Bronchus fibroblast of lung (primary cell): ENCODE measurements around the gene NUP35. TPM values are rescaled to one million over a fixed set of nuclear protein-coding genes. Genes with fewer than 3 reads are reported as not detected.

Experiments used
- total RNA-seq: library from RNA; depleted of rRNA; stranded (reverse); fragments of >200 nt; gene quantifications from 2 replicates; pipeline ENCODE4 v1.2.3, GENCODE V29; 2015

The NUP35 gene
- total RNA-seq: 14.6 and 15.0 TPM in 2 replicates

GRCh38 chr2:183124222-183124956, at the start of gene NUP35:
NUP35 (plus strand) TSS chr2:183124443; CDS start chr2:183124458, 15 bp downstream.

GRCh38 chr2:183078464-183079138, 45.6 kb upstream of the NUP35 start, which contains the start of gene DUSP19:
DUSP19 (plus strand) TSS chr2:183078747; CDS start chr2:183078934, 187 bp downstream.

Other genes starting within 250 kb of the NUP35 start
- 57.0 and 59.6 TPM in 2 replicates for gene NCKAP1, start 86.0 kb upstream of the NUP35 start, total RNA-seq
- gene DUSP19, start 45.7 kb upstream of the NUP35 start, total RNA-seq: 1.2 and 1.5 TPM in 2 replicates